Ovary (tissue), 3 donors: ENCODE measurements around the gene NPS.

Experiments used
- POLR2A ChIP-seq: fragments of 450-650 bp; IDR thresholded peaks from one replicate; pipeline ENCODE4 v1.6.1; 2017; ENCODE audit warnings: antibody characterized with exemption, mild to moderate bottlenecking, moderate library complexity
- TF ChIP-seq, protein P1 (sequence below), 3 donors: fragments of 450-650 bp in 2 of 3; fragments of 200-600 bp in 1 of 3; IDR thresholded peaks; one replicate each; pipeline versions ENCODE4 v1.5.1 to v1.8.0; 2016 to 2022; ENCODE audit warnings: antibody characterized with exemption in 3 of 3, mild to moderate bottlenecking in 1 of 3
- donor health status: DM: no; HTN: no; CAD: no.

- TF ChIP-seq, protein P1, sequence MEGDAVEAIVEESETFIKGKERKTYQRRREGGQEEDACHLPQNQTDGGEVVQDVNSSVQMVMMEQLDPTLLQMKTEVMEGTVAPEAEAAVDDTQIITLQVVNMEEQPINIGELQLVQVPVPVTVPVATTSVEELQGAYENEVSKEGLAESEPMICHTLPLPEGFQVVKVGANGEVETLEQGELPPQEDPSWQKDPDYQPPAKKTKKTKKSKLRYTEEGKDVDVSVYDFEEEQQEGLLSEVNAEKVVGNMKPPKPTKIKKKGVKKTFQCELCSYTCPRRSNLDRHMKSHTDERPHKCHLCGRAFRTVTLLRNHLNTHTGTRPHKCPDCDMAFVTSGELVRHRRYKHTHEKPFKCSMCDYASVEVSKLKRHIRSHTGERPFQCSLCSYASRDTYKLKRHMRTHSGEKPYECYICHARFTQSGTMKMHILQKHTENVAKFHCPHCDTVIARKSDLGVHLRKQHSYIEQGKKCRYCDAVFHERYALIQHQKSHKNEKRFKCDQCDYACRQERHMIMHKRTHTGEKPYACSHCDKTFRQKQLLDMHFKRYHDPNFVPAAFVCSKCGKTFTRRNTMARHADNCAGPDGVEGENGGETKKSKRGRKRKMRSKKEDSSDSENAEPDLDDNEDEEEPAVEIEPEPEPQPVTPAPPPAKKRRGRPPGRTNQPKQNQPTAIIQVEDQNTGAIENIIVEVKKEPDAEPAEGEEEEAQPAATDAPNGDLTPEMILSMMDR (IDR thresholded peaks at IDR 0.05) = no peak
- no peak for TF ChIP-seq POLR2A
These were observed 24.0 kb upstream of the NPS start for GRCh38 chr10:127524908-127525665.
